ENCODE results near the gene EP400. TPM values are rescaled to one million over a fixed set of nuclear protein-coding genes. Genes with fewer than 3 reads are reported as not detected.
A peak's percentile ranks its signal among the peaks of the same experiment; 100 is the strongest.

Gene EP400
- total RNA-seq, 1 donor from 2014 or later = 85.8 TPM

DNA sequence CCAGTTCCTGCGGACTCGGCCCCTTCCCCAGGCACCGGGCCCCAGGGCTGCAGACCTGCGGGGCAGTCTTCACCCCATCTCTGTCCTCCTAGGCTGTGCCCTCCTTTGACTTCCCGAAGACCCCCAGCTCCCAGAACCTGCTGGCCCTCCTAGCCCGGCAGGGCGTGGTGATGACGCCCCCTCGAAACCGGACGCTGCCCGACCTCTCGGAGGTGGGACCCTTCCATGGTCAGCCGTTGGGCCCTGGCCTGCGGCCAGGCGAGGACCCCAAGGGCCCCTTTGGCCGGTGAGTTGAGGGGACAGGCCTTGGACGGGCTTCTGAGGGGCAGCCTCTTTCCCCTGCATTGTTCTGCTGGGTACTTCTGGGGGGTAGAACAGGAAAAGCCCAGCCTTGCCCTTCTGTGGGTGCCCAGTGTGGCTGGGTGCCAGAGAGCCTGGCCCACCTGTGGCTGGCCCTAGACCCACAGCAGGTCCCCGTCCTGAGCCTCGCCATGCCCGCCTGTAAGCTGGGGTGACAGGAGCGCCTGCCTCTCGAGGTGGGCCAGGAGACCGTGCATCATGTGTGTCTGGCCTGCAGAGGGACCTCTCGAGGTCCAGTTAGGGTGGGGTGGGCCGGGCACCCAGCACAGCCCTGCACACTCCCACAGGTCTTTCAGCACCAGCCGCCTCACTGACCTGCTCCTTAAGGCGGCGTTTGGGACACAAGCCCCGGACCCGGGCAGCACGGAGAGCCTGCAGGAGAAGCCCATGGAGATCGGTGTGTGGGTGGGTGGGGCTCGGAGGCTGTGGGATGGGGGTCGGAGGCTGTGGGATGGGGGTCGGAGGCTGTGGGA, 33.2 kb upstream of the EP400 start:
- no peaks in the 10 kb centered on the region for H3K36me3 Mint-ChIP-seq (ENCODE audit: unreplicated experiment)
- no peak for DNase-seq
- H3K27me3 Mint-ChIP-seq (ENCODE audit: unreplicated experiment) = peaks cover 8% of the 10 kb centered on the region
- H3K4me1 Mint-ChIP-seq (ENCODE audit: low read depth, unreplicated experiment) = no peaks in the 10 kb centered on the region
- H3K9me3 Mint-ChIP-seq (ENCODE audit: unreplicated experiment) = peaks cover 1% of the 10 kb centered on the region
- no peak overlapping the region for H3K4me3 Mint-ChIP-seq (ENCODE audit: unreplicated experiment)
- TF ChIP-seq, protein P1, sequence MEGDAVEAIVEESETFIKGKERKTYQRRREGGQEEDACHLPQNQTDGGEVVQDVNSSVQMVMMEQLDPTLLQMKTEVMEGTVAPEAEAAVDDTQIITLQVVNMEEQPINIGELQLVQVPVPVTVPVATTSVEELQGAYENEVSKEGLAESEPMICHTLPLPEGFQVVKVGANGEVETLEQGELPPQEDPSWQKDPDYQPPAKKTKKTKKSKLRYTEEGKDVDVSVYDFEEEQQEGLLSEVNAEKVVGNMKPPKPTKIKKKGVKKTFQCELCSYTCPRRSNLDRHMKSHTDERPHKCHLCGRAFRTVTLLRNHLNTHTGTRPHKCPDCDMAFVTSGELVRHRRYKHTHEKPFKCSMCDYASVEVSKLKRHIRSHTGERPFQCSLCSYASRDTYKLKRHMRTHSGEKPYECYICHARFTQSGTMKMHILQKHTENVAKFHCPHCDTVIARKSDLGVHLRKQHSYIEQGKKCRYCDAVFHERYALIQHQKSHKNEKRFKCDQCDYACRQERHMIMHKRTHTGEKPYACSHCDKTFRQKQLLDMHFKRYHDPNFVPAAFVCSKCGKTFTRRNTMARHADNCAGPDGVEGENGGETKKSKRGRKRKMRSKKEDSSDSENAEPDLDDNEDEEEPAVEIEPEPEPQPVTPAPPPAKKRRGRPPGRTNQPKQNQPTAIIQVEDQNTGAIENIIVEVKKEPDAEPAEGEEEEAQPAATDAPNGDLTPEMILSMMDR (IDR thresholded peaks at IDR 0.05; ENCODE audit: partially characterized antibody, unreplicated experiment) = no peak
- H3K27ac Mint-ChIP-seq (ENCODE audit: unreplicated experiment) = no peak overlapping the region

DNA sequence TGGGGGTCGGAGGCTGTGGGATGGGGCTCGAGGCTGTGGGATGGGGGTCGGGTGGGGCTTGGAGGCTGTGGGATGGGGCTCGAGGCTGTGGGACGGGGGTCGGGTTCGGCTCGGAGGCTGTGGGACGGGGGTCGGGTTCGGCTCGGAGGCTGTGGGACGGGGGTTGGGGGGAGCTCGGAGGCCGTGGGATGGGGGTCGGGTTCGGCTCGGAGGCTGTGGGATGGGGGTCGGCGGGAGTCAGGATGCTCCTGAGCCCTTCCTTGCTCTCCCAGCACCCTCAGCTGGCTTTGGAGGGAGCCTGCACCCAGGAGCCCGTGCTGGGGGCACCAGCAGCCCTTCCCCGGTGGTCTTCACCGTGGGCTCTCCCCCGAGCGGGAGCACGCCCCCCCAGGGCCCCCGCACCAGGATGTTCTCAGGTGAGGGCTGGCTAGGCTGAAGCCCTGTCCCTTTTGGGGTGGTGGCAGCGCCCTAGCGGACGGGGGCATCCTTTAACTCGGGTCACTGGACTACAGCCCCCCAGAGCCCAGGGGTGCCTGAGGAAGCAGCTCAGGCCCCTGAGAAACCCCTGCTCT, 32.5 kb upstream of the EP400 start:
- TF ChIP-seq, protein P1 (IDR thresholded peaks at IDR 0.05; ENCODE audit: partially characterized antibody, unreplicated experiment) = no peak
- Mint-ChIP-seq H3K4me3 (ENCODE audit: unreplicated experiment) (no peak overlapping the region), H3K9me3 (ENCODE audit: unreplicated experiment) (peaks cover 1% of the 10 kb centered on the region), H3K4me1 (ENCODE audit: low read depth, unreplicated experiment) (peaks cover 2% of the 10 kb centered on the region), H3K36me3 (ENCODE audit: unreplicated experiment) (no peaks in the 10 kb centered on the region), H3K27me3 (ENCODE audit: unreplicated experiment) (peaks cover 8% of the 10 kb centered on the region), H3K27ac (ENCODE audit: unreplicated experiment) (no peak overlapping the region)
- no peak for DNase-seq

DNA sequence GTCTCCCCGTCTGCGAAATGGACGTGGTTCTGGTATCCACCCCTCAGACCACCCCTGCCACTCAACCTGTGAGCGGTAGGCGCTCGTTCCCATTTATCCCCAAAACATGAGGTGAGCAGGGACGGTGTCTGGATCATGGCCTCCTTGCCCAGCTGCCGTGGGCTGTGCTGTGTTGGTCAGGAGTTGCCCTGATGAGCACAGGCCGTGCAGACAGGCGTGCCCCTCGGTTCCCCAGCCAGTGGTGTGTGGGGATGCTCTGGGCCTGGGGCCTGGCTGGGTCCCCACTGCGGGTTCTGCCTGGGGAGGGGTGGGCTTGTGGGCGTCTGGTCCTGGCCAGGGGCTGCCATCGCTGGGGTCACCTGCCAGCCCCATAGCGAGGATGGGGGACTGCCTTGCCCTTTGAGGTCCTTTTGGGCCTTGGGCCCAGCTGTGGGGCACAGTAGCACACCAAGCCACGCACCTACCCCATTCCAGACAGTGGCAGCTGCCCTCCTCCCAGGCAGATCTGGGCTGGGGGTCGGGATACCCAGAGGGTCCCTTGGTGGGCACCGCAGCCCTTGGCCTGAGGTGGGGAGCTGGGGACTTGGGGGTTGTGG, 31.9 kb upstream of the EP400 start:
- Mint-ChIP-seq H3K4me3 (ENCODE audit: unreplicated experiment) (no peak overlapping the region), H3K9me3 (ENCODE audit: unreplicated experiment) (peaks cover 1% of the 10 kb centered on the region), H3K27ac (ENCODE audit: unreplicated experiment) (no peak overlapping the region), H3K36me3 (ENCODE audit: unreplicated experiment) (no peaks in the 10 kb centered on the region), H3K4me1 (ENCODE audit: low read depth, unreplicated experiment) (peaks cover 2% of the 10 kb centered on the region), H3K27me3 (ENCODE audit: unreplicated experiment) (peaks cover 12% of the 10 kb centered on the region)
- DNase-seq = no peak
- TF ChIP-seq, protein P1 (IDR thresholded peaks at IDR 0.05; ENCODE audit: partially characterized antibody, unreplicated experiment) = no peak

DNA sequence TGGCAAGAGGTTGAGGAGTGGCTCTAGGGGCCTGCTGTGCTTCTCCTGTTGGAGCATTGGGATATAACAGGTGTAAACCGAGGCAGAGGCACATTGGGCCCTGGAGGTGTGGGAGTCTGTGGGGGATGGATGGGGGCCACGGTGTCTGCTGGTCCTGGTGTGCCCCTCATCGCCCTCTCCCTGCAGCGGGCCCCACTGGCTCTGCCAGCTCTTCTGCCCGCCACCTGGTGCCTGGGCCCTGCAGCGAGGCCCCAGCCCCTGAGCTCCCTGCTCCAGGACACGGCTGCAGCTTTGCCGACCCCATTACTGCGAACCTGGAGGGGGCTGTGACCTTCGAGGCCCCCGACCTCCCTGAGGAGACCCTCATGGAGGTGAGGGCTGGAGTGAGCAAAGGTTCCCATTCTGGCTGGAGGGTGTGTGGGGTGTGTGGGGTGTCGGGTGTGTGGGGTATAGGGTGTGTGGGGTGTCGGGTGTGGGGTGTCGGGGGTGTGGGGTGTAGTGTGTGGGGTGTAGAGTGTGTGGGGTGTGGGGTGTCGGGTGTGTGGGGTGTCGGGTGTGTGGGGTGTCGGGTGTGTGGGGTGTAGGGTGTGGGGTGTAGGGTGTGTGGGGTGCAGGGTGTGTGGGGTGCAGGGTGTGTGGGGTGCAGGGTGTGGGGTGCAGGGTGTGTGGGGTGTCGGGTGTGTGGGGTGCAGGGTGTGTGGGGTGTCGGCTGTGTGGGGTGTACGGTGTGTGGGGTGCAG, 31.3 kb upstream of the EP400 start:
- Mint-ChIP-seq H3K9me3 (ENCODE audit: unreplicated experiment) (peaks cover 1% of the 10 kb centered on the region), H3K27ac (ENCODE audit: unreplicated experiment) (no peak overlapping the region), H3K4me1 (ENCODE audit: low read depth, unreplicated experiment) (peaks cover 4% of the 10 kb centered on the region), H3K36me3 (ENCODE audit: unreplicated experiment) (no peaks in the 10 kb centered on the region), H3K4me3 (ENCODE audit: unreplicated experiment) (no peak overlapping the region), H3K27me3 (ENCODE audit: unreplicated experiment) (peaks cover 10% of the 10 kb centered on the region)
- DNase-seq = peak; percentile 41
- TF ChIP-seq, protein P1 (IDR thresholded peaks at IDR 0.05; ENCODE audit: partially characterized antibody, unreplicated experiment) = no peak
